ENCODE results near the gene COL23A1.

Gene COL23A1

DNA sequence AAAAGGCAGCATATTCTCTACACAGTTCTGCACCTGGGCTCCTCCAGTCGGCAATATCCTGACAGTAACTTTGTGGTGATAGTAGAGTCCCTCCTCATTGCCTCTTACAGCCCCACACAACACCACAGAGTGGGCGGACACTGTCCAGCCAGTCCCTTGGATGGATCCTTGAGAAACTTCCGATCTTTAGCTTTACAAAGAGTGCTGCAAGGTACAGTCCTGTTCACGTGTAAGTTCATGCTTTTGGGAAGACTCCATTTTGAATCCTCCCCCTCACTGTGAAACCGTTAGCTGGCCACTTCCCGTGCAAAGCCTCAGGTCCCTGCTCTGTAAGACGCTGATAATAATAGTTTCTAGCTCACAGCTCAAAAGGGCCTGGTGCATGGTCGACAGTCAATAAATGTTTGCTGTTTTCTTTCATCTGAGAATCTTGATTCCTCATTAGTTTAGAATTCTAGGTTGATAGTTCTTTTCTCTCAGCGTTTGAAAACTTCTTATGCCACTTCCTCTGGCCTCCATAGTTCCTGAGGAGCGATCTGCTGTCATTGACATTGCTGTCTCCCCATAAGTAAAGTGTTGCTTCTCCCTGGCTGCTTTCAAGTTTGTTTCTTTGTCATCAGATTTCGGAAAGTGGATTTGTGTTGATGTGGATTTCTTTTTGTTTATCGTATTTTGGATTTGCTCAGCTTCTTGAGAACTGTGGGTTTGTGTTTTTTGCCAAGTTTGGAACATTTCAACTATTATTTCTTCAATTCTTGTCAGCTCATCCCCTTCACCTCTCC, 82.9 kb downstream of the COL23A1 start:
- H3K27ac ChIP-seq, result no peak overlapping the region
- no peak overlapping the region for H3K4me3 ChIP-seq
- TF ChIP-seq, protein P1, sequence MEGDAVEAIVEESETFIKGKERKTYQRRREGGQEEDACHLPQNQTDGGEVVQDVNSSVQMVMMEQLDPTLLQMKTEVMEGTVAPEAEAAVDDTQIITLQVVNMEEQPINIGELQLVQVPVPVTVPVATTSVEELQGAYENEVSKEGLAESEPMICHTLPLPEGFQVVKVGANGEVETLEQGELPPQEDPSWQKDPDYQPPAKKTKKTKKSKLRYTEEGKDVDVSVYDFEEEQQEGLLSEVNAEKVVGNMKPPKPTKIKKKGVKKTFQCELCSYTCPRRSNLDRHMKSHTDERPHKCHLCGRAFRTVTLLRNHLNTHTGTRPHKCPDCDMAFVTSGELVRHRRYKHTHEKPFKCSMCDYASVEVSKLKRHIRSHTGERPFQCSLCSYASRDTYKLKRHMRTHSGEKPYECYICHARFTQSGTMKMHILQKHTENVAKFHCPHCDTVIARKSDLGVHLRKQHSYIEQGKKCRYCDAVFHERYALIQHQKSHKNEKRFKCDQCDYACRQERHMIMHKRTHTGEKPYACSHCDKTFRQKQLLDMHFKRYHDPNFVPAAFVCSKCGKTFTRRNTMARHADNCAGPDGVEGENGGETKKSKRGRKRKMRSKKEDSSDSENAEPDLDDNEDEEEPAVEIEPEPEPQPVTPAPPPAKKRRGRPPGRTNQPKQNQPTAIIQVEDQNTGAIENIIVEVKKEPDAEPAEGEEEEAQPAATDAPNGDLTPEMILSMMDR (IDR thresholded peaks at IDR 0.05), result no peak
- DNase-seq (ENCODE audit: low spot score), result no peak

DNA sequence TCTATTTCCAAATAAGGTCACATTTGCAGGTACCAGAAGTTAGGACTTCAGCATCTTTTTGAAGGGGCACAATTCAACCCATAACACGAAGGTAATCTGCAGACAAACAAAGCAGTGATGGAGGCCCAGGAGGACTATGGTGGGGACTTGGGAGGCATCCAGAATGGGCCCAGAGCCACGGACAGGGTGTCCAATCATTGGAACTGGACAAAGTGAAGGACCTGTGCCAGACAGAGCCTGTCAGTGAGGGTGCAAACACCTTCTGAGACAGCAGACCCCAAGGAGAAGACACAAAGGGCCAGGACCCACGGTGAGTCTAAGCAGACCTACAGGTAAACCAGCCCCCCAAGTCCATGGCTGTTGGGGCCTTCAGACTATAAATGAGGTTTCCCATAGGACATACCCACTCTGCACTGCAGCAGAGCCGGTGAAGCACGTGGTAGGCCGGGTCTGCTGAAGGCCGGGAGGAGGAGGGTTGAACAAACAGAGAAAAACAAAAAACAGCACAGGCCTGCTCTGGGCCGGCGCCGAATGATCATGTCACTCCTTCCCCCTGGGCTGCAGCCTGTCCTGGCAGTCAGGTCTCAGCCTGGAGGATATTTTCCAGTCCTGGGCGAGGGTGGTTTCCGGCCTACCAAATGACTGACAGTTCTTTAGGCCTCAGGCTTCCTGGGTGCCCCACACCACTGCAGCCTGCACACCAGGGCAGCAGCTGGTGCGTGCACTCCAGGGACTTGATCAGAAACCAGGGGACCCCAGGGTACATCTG, 84.4 kb downstream of the COL23A1 start:
- TF ChIP-seq, protein P1 (IDR thresholded peaks at IDR 0.05), result no peak
- no peak overlapping the region for H3K4me3 ChIP-seq
- DNase-seq (ENCODE audit: low spot score), result no peak
- no peak overlapping the region for H3K27ac ChIP-seq

- H3K4me3 ChIP-seq, result no peak overlapping the region
- H3K27ac ChIP-seq, result no peak overlapping the region
- no peak for DNase-seq (ENCODE audit: low spot score)
- TF ChIP-seq, protein P1 (IDR thresholded peaks at IDR 0.05), result no peak
Observed at GRCh38 chr5:178504340-178504960, 85.7 kb downstream of the COL23A1 start.

DNA sequence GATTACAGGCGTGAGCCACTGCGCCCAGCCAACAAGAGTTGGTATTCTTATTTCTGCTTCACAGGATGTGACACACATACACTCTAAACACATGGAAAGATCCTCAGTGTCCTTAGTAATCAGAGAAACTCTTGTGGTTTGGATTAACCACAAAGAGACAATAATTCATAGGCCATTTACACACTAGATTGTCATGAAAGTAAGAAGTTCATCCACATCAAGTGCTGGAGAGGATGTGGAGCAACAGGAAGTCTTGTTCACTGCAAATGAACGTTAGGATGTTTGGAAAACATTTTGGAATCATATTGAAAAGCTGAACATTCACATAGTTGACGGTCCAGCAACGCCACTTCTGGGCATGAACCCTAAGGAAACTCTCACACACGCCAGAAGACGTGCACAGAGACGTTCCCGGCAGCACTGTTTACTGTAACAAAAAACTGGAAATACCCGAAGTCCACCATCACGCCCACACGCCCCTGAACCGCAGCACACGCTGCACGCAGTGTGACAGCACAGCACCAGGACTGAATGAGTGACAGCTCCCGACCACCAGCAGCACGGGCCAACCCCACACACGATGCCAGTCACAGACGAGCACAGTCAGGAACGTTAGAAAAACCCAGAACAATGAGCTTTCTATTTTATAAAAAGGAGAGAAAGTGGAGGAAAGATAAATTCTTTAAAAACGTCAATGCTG, 87.6 kb downstream of the COL23A1 start:
- H3K27ac ChIP-seq, result no peak overlapping the region
- no peak for DNase-seq (ENCODE audit: low spot score)
- TF ChIP-seq, protein P1 (IDR thresholded peaks at IDR 0.05), result no peak
- H3K4me3 ChIP-seq, result no peak overlapping the region

DNA sequence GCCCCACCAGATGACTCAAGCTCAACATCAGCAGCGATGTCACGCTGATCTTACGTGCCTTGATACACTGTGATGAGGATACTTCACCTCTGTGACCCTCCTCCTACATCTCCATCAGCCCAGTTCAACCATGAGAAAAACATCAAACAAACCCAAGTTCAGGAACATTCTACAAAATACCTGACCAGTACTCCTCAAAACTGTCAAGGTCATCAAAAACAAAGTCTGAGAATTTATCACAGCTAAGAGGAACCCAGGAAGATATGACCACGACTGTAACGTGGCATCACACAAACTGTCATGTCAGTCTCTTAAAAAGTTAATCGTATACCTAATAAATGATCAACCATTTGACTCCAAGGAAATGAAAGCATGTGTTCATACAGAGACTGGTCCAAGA, 90.8 kb downstream of the COL23A1 start:
- H3K4me3 ChIP-seq, result no peak overlapping the region
- TF ChIP-seq, protein P1 (IDR thresholded peaks at IDR 0.05), result no peak
- H3K27ac ChIP-seq, result no peak overlapping the region
- DNase-seq (ENCODE audit: low spot score), result no peak

DNA sequence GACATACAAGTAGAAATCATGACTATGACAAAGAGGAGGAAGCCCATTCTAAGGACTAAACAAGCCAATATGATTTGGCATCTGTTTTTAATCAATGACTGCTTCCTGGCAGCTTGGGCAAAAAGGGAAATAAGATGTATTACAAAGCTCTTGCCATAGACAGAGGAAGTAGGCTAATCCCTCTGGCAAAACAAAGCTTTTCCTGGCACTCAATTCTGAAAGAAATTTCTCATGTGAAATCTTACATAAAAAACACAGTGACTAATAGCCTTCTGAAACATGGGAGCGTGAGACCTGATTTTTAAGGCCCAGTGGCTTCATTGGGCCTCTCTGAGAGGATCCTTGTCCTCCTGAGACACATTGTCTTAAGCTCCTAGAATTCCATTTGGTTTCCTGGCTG, 93.6 kb downstream of the COL23A1 start:
- no peak overlapping the region for H3K4me3 ChIP-seq
- TF ChIP-seq, protein P1 (IDR thresholded peaks at IDR 0.05), result no peak
- H3K27ac ChIP-seq, result peak overlapping the region in 1 of 2 donors; percentile 37
- DNase-seq (ENCODE audit: low spot score), result no peak
